ENCODE data around the gene DIRAS1. TPM values are rescaled to one million over a fixed set of nuclear protein-coding genes. Genes with fewer than 3 reads are reported as not detected.
A peak's percentile ranks its signal among the peaks of the same experiment; 100 is the strongest.

Gene DIRAS1
- total and polyA plus RNA-seq, 2 of the 4 experiments (the other 2 are of a cell fraction): 1.4 to 10.3 TPM

GRCh38 chr19:2734589-2735288 is 13.6 kb upstream of the DIRAS1 start:
- BruUV-seq (replicated peaks): no TSS peak
- intact Hi-C loops (cut with micrococcal nuclease) (no loop called here), dilution Hi-C loops (cut with HindIII; ENCODE audit: low sequenced_read_pairs, unreplicated experiment) (no loop called here), in situ Hi-C loops (cut with MboI; ENCODE audit: low sequenced_read_pairs) (no loop called here)
- Histone ChIP-seq H3K4ac (ENCODE audit: low read depth, low read length) (no peak overlapping the region), H3K56ac (ENCODE audit: extremely low read depth, insufficient read depth, low read length) (no peak overlapping the region), H3K4me3 (ENCODE audit: insufficient read depth, low read depth, low read length) (no peak overlapping the region), H3K14ac (replicated peaks; ENCODE audit: low read depth, low read length) (no peak overlapping the region), H3K36me3 (ENCODE audit: control insufficient read depth, insufficient read depth, low read length) (peaks cover 29% of the 10 kb centered on the region), H2BK15ac (ENCODE audit: low read depth, low read length) (no peak overlapping the region), H4K91ac (ENCODE audit: insufficient read depth, low read depth, low read length) (no peak overlapping the region), H2AFZ (replicated peaks; ENCODE audit: low read length, poor library complexity) (peak overlapping the region; percentile 63), H3K27ac (ENCODE audit: insufficient read depth, low read length) (no peak overlapping the region), H3K79me1 (ENCODE audit: low read depth in 1 of 2, low read length in 2 of 2) (peaks cover 11 to 26% of the 10 kb centered on the region in 2 experiments; a peak in 3 of 4 replicates), H2BK20ac (ENCODE audit: low read depth, low read length) (no peak overlapping the region), H3K9ac (ENCODE audit: low read depth, low read length) (no peak overlapping the region), H2BK120ac (ENCODE audit: low read depth, low read length) (no peak overlapping the region), H2AK5ac (ENCODE audit: low read depth, low read length) (no peak overlapping the region), H3K4me2 (ENCODE audit: low read depth, low read length) (no peak overlapping the region), H3K9me1 (ENCODE audit: insufficient read depth, low read length) (0 out of 2 replicates have a peak, but pooled peaks cover 2% of the 10 kb centered on the region), H3K4me1 (ENCODE audit: control insufficient read depth, insufficient read depth, low read length) (no peaks in the 10 kb centered on the region; the same call in 1 of the 2 replicates), H2AK9ac (replicated peaks; ENCODE audit: low read depth, low read length, poor library complexity) (no peak overlapping the region), H3K27me3 (ENCODE audit: control insufficient read depth, insufficient read depth, low read length) (no peaks in the 10 kb centered on the region), H3K18ac (ENCODE audit: low read depth, low read length) (no peak overlapping the region), H3K23ac (ENCODE audit: low read depth, low read length) (no peak overlapping the region), H4K5ac (ENCODE audit: low read depth, low read length) (no peak overlapping the region), H2BK5ac (ENCODE audit: low read depth, low read length, poor library complexity, severe bottlenecking) (no peak overlapping the region), H4K8ac (ENCODE audit: low read depth in 2 of 2, low read length in 2 of 2) (no peak overlapping the region), H4K20me1 (ENCODE audit: insufficient read depth, low read length) (no peaks in the 10 kb centered on the region; the same call in none of the 2 replicates), H3K9me3 (ENCODE audit: control insufficient read depth, insufficient read depth, low read length) (no peaks in the 10 kb centered on the region; the same call in 1 of the 2 replicates)
- no peak for ATAC-seq (ENCODE audit: low read depth)
- ChIA-PET CTCF (no interaction called here), POLR2A (ENCODE audit: unreplicated experiment) (no interaction called here)
- no peak for TF ChIP-seq CTCF (conservative IDR thresholded peaks at IDR 0.05; ENCODE audit: low read depth, low read length)
- no peak for TF ChIP-seq MAZ (IDR thresholded peaks at IDR 0.05; ENCODE audit: borderline replicate concordance, low read depth, low read length)
- TF ChIP-seq FOS (IDR thresholded peaks at IDR 0.05; ENCODE audit: low read depth, low read length): no peak
- TF ChIP-seq SMC3 (IDR thresholded peaks at IDR 0.05; ENCODE audit: low read depth, low read length): no peak
- TF ChIP-seq RFX5 (IDR thresholded peaks at IDR 0.05; ENCODE audit: low read depth, low read length): no peak
- TF ChIP-seq MXI1 (IDR thresholded peaks at IDR 0.05; ENCODE audit: borderline replicate concordance, low read depth, low read length): no peak
- no peak for TF ChIP-seq ELK1 (IDR thresholded peaks at IDR 0.05; ENCODE audit: borderline replicate concordance, low read depth, low read length)
- TF ChIP-seq RAD21 (IDR thresholded peaks at IDR 0.05; ENCODE audit: low read length): no peak
- no peak for TF ChIP-seq NFE2L2 (IDR thresholded peaks at IDR 0.05; ENCODE audit: low read depth, low read length)
- no peak for TF ChIP-seq RCOR1 (IDR thresholded peaks at IDR 0.05; ENCODE audit: insufficient replicate concordance, low read length)
- TF ChIP-seq CEBPB (IDR thresholded peaks at IDR 0.05; ENCODE audit: low read depth, low read length): no peak
- 92% methylated on average over 20 of the region's 26 CpGs; no CpG with 5 or more reads in 1 of the 2 experiments for WGBS, 2 experiments (ENCODE audit: extremely low coverage in 2 of 2, insufficient read length in 1 of 2)
- no peak for DNase-seq
